ENCODE data around the gene SESN1. TPM values are rescaled to one million over a fixed set of nuclear protein-coding genes. Genes with fewer than 3 reads are reported as not detected.
A peak's percentile ranks its signal among the peaks of the same experiment; 100 is the strongest.

SESN1 gene
- total RNA-seq, 6 experiments from 2014 or later = 8.7 to 17.1 (median 11.9) TPM

DNA sequence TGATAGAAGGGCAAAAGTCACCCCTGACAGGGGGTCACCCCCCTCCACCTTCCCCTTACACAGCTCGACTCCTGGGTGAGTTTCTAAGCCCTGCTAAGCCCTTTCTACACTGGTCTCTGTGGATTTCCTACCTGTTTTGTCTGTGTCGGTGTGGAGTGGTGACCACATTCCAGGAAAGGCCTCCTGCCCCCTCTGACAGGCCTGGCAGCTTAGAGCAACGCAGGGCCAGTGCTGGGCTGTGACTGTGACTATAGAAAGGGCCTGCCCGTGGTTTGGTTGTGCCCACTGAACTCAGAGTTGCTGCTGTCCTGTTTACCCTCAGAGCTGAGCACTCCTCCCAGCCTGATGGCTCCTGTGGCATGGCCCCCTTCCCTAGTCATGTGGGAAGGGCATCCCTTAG, 137.4 kb downstream of the SESN1 start:
- ATAC-seq (no peak), DNase-seq (no peak)
- Histone ChIP-seq H3K4me1 (no peaks in the 10 kb centered on the region), H3K27ac (no peak overlapping the region), H3K4me3 (no peak overlapping the region), H3K9me3 (no peaks in the 10 kb centered on the region), H3K36me3 (no peaks in the 10 kb centered on the region), H3K27me3 (no peaks in the 10 kb centered on the region)
- TF ChIP-seq, protein P1, sequence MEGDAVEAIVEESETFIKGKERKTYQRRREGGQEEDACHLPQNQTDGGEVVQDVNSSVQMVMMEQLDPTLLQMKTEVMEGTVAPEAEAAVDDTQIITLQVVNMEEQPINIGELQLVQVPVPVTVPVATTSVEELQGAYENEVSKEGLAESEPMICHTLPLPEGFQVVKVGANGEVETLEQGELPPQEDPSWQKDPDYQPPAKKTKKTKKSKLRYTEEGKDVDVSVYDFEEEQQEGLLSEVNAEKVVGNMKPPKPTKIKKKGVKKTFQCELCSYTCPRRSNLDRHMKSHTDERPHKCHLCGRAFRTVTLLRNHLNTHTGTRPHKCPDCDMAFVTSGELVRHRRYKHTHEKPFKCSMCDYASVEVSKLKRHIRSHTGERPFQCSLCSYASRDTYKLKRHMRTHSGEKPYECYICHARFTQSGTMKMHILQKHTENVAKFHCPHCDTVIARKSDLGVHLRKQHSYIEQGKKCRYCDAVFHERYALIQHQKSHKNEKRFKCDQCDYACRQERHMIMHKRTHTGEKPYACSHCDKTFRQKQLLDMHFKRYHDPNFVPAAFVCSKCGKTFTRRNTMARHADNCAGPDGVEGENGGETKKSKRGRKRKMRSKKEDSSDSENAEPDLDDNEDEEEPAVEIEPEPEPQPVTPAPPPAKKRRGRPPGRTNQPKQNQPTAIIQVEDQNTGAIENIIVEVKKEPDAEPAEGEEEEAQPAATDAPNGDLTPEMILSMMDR (IDR thresholded peaks at IDR 0.05) = no peak
- TF ChIP-seq POLR2A (IDR thresholded peaks at IDR 0.05) = no peak
- intact Hi-C loops (cut with DNase I) = no loop called here
- 72% methylated on average over 2 of the region's 4 CpGs for WGBS (ENCODE audit: insufficient coverage, low coverage, low lambda C conversion rate, missing lambda C conversion rate)

DNA sequence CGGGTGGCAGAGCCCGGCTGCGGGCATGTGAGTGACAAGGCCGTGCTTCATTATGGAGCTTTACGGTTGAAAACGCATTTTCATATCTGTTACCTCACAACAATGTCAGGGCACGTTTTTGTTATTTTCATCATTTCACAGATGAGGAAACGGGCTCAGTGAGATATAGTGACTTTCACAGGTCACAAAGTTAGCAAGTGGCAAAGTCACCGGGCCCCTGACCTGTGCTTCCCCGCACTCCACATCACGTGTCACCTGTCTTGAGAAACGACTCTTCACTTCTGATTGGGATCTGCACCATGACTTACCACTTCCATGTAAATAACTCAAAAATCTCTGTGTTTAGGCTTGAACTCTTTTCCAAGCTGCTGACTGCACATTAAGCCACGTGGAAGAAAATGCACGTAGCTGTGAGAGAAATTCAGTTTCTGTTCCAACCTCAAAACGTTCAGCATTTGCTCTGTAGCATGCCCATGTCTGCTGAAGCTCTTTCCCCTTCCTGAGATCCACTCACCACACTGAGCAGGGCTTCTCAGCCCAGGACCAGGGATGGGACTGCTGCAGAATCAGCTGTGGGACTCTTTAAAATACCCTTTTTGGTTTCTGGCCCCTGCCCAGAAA, 139.2 kb downstream of the SESN1 start:
- Histone ChIP-seq H3K36me3 (no peaks in the 10 kb centered on the region), H3K27ac (no peak overlapping the region), H3K4me1 (no peaks in the 10 kb centered on the region), H3K4me3 (no peak overlapping the region), H3K27me3 (no peaks in the 10 kb centered on the region), H3K9me3 (no peaks in the 10 kb centered on the region)
- ATAC-seq (peak in 1 of 4 donors; percentile 34), DNase-seq (no peak)
- intact Hi-C loops (cut with DNase I) = no loop called here
- WGBS (ENCODE audit: insufficient coverage, low coverage, low lambda C conversion rate, missing lambda C conversion rate) = 81% methylated on average over 15 of the region's 15 CpGs
- TF ChIP-seq, protein P1 (IDR thresholded peaks at IDR 0.05) = no peak
- no peak for TF ChIP-seq POLR2A (IDR thresholded peaks at IDR 0.05)

DNA sequence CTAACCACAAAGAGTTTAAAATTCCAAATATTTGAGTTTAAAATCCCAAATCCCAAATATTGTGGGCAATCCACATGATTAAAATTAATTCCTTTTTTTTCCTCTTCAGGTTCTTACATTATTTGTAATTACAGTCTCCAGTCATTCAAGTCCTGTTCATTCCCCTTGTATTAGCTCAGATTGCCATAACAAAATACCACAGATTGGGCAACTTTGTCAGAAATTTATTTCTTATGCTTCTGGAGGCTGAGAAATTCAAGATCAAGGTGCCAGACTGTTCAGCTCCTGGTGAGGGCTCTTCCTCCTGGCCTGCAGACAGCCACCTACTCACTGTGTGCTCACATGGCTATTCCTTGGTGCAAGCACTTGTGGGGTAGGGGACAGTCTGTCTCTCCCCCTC, 141.0 kb downstream of the SESN1 start:
- intact Hi-C loops (cut with DNase I) = no loop called here
- DNase-seq (no peak), ATAC-seq (no peak)
- H3K4me3 ChIP-seq = no peak overlapping the region
- no peaks in the 10 kb centered on the region for H3K36me3 ChIP-seq
- no peaks in the 10 kb centered on the region for H3K4me1 ChIP-seq
- H3K9me3 ChIP-seq = no peaks in the 10 kb centered on the region
- no peaks in the 10 kb centered on the region for H3K27me3 ChIP-seq
- H3K27ac ChIP-seq = no peak overlapping the region
- TF ChIP-seq, protein P1 (IDR thresholded peaks at IDR 0.05) = no peak
- TF ChIP-seq POLR2A (IDR thresholded peaks at IDR 0.05) = no peak

DNA sequence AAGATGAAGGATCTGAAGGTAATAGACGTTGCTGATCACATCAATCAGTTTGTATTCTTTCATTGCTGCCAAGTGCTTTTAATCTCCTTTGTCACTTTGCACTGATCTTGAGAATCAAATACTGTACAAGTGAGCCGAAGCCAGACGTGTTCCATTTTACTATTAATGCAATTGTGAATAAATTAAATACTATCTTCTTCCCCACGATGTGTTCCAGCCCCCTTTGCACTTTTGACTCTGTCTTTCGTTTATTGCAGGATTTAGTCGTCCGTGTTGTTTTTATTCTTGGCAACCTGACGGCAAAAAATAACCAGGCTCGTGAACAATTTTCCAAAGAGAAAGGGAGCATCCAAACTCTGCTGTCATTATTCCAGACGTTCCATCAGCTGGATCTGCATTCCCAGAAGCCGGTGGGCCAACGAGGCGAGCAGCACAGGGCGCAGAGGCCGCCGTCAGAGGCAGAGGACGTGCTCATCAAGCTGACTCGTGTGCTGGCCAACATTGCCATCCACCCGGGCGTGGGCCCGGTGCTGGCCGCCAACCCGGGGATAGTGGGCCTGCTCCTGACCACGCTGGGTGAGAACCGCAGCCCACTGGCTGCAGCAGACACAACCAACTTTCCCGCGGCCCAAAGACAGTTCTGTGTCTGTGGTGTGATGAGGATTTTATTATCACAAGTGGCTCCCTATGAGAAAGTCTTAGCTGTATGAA, 141.7 kb downstream of the SESN1 start:
- TF ChIP-seq, protein P1 (IDR thresholded peaks at IDR 0.05) = no peak
- TF ChIP-seq POLR2A (IDR thresholded peaks at IDR 0.05) = no peak
- H3K27ac ChIP-seq = no peak overlapping the region
- ATAC-seq = no peak

More for the DNA sequence above, 141.7 kb downstream of the SESN1 start:
- no peaks in the 10 kb centered on the region for H3K27me3 ChIP-seq
- WGBS (ENCODE audit: insufficient coverage, low coverage, low lambda C conversion rate, missing lambda C conversion rate) = 76% methylated on average over 17 of the region's 27 CpGs
- H3K4me1 ChIP-seq = no peaks in the 10 kb centered on the region
- intact Hi-C loops (cut with DNase I) = no loop called here
- no peaks in the 10 kb centered on the region for H3K36me3 ChIP-seq
- H3K4me3 ChIP-seq = no peak overlapping the region
- no peaks in the 10 kb centered on the region for H3K9me3 ChIP-seq
- DNase-seq = no peak

Data from right lobe of liver (tissue), 6 donors.